ENCODE data around the gene HSD3B1. TPM values are rescaled to one million over a fixed set of nuclear protein-coding genes. Genes with fewer than 3 reads are reported as not detected.

The HSD3B1 gene
- polyA plus RNA-seq, 2 of the 4 experiments (the other 2 are of a cell fraction) = not detected

DNA sequence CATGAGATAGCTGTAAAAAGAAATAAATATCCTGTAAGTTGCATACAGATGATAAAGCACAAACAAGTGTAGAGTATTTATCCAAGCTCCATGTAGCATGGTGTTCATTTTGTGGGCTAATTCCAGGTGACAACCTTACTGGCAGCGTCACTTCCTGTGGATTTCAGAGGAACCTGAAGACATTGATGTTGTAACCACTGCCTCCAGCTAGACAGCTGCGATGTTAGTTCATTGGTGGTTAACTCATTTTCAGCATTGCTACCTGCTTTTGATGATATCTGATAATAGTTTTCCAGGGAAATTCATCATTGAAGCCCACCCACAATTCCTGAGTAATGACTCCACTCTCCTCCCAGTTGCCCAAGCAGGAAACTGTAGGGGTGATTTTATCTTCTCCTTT lies 3.0 kb downstream of the HSD3B1 start:
- Histone ChIP-seq H3K9me3 (no peaks in the 10 kb centered on the region), H3K4me3 (no peak overlapping the region), H3K4me2 (no peak overlapping the region), H3K27ac (no peak overlapping the region), H3K4me1 (no peaks in the 10 kb centered on the region)
- ChIA-PET POLR2A (no interaction called here), CTCF (no interaction called here)
- ATAC-seq (no peak), DNase-seq (ENCODE audit: low read depth in 1 of 2, low spot score in 1 of 2) (no peak), FAIRE-seq (no peak)
- TF ChIP-seq, protein P1, sequence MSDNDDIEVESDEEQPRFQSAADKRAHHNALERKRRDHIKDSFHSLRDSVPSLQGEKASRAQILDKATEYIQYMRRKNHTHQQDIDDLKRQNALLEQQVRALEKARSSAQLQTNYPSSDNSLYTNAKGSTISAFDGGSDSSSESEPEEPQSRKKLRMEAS (IDR thresholded peaks at IDR 0.05) = no peak
- TF ChIP-seq NR3C1 (IDR thresholded peaks at IDR 0.05) = no peak
- TF ChIP-seq EHF (CRISPR knock-in tag; IDR thresholded peaks at IDR 0.05) = no peak
- TF ChIP-seq RAD21 (conservative IDR thresholded peaks at IDR 0.05 in 1 of 2, IDR thresholded peaks at IDR 0.05 in 1 of 2) = no peak
- TF ChIP-seq JUNB (IDR thresholded peaks at IDR 0.05) = no peak
- TF ChIP-seq, protein P2, sequence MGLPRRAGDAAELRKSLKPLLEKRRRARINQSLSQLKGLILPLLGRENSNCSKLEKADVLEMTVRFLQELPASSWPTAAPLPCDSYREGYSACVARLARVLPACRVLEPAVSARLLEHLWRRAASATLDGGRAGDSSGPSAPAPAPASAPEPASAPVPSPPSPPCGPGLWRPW (IDR thresholded peaks at IDR 0.05) = no peak
- no peak for TF ChIP-seq TP53 (CRISPR knock-in tag; IDR thresholded peaks at IDR 0.05)
- TF ChIP-seq ESRRA (IDR thresholded peaks at IDR 0.05; ENCODE audit: borderline replicate concordance, low read length) = no peak
- no peak for TF ChIP-seq RCOR1 (IDR thresholded peaks at IDR 0.05; ENCODE audit: low read depth, low read length)
- no peak for TF ChIP-seq PHF8 (IDR thresholded peaks at IDR 0.05; ENCODE audit: borderline replicate concordance, low read depth)
- TF ChIP-seq, protein P3, sequence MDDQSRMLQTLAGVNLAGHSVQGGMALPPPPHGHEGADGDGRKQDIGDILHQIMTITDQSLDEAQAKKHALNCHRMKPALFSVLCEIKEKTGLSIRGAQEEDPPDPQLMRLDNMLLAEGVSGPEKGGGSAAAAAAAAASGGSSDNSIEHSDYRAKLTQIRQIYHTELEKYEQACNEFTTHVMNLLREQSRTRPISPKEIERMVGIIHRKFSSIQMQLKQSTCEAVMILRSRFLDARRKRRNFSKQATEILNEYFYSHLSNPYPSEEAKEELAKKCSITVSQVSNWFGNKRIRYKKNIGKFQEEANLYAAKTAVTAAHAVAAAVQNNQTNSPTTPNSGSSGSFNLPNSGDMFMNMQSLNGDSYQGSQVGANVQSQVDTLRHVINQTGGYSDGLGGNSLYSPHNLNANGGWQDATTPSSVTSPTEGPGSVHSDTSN (IDR thresholded peaks at IDR 0.05) = no peak
- TF ChIP-seq, protein P4, sequence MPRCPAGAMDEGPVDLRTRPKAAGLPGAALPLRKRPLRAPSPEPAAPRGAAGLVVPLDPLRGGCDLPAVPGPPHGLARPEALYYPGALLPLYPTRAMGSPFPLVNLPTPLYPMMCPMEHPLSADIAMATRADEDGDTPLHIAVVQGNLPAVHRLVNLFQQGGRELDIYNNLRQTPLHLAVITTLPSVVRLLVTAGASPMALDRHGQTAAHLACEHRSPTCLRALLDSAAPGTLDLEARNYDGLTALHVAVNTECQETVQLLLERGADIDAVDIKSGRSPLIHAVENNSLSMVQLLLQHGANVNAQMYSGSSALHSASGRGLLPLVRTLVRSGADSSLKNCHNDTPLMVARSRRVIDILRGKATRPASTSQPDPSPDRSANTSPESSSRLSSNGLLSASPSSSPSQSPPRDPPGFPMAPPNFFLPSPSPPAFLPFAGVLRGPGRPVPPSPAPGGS (IDR thresholded peaks at IDR 0.05) = no peak
- TF ChIP-seq HDAC2 (IDR thresholded peaks at IDR 0.05) = no peak
- TF ChIP-seq KDM1A (IDR thresholded peaks at IDR 0.05; ENCODE audit: low read depth) = no peak
- no peak for TF ChIP-seq CHD2 (IDR thresholded peaks at IDR 0.05; ENCODE audit: low read length, partially characterized antibody)
- no peak for TF ChIP-seq ZNF302 (CRISPR knock-in tag; IDR thresholded peaks at IDR 0.05)
- no peak for TF ChIP-seq ZFP36 (IDR thresholded peaks at IDR 0.05; ENCODE audit: borderline replicate concordance, partially characterized antibody)
- no peak for TF ChIP-seq CBX8 (IDR thresholded peaks at IDR 0.05)
- no peak for TF ChIP-seq RFX5 (IDR thresholded peaks at IDR 0.05)
- no peak for TF ChIP-seq HOXB13 (CRISPR knock-in tag; IDR thresholded peaks at IDR 0.05; ENCODE audit: low read depth)
- WGBS (ENCODE audit: missing lambda C conversion rate) = 6% methylated on average over 2 of the region's 2 CpGs

DNA sequence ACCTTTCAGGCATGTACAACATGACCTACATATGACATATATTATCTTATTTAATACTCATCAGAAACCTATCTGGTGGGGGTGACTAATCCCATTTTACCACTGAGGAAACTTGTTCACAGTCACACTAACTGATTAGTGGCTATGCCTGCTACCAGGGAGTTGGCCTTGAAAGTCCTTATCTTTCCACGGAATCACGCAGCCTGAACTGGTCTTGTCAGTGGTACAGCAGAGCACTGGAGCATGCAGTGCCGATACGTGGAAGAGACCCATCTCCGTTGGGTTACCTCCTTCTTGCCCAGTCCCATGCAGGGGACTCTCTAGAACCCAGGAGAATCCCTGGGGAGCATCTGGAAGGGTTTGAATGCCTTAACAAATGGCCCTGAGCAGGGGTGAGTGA lies 8.2 kb downstream of the HSD3B1 start:
- H3K27ac ChIP-seq = no peak overlapping the region
- 13% methylated on average over 3 of the region's 5 CpGs for WGBS (ENCODE audit: missing lambda C conversion rate)
- TF ChIP-seq FOSB (CRISPR knock-in tag; IDR thresholded peaks at IDR 0.05) = no peak
- no peak for TF ChIP-seq RCOR1 (IDR thresholded peaks at IDR 0.05; ENCODE audit: low read depth, low read length)
- TF ChIP-seq RNF2 (IDR thresholded peaks at IDR 0.05; ENCODE audit: borderline replicate concordance, low read depth) = no peak
- no peak for TF ChIP-seq EHMT2 (IDR thresholded peaks at IDR 0.05; ENCODE audit: low read depth)
- H3K4me2 ChIP-seq = no peak overlapping the region
- ChIA-PET CTCF (no interaction called here), POLR2A (no interaction called here)
- FAIRE-seq = no peak
- H3K9me3 ChIP-seq = no peaks in the 10 kb centered on the region
- H3K4me3 ChIP-seq = no peak overlapping the region
- no peak for DNase-seq (ENCODE audit: low read depth in 1 of 2, low spot score in 1 of 2)
- ATAC-seq = no peak
- H3K4me1 ChIP-seq = no peaks in the 10 kb centered on the region

DNA sequence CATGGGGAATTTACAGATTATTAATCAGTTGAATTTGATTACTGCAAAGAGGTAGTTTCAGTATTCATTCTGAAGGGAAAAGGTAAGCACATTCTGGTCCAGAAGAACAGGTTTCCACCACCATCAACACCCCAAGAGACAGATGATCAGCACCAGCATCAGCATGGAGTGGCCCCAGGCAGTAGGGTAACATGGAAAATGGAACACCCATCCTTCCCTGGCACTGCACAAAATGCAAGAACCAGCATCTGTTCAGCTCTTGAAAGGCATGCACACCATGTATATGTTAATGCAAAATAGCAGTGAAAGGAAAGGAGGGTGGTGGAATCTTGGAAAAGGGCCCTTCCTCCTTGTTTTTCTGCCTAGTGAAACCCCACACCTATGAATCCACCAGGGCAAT lies 9.2 kb downstream of the HSD3B1 start:
- CTCF ChIA-PET = no interaction called here
- H3K27ac ChIP-seq = no peak overlapping the region
- DNase-seq (ENCODE audit: low read depth in 1 of 2, low spot score in 1 of 2) = no peak
- H3K4me1 ChIP-seq = no peaks in the 10 kb centered on the region
- no peak for FAIRE-seq
- no peaks in the 10 kb centered on the region for H3K9me3 ChIP-seq
- no peak overlapping the region for H3K4me3 ChIP-seq
- ATAC-seq = no peak
- POLR2A ChIA-PET = no interaction called here
- H3K4me2 ChIP-seq = no peak overlapping the region
- TF ChIP-seq HDAC2 (IDR thresholded peaks at IDR 0.05) (no peak), ESRRA (IDR thresholded peaks at IDR 0.05; ENCODE audit: borderline replicate concordance, low read length) (no peak), HEYL (CRISPR knock-in tag; IDR thresholded peaks at IDR 0.05) (no peak), HOXB5 (CRISPR knock-in tag; IDR thresholded peaks at IDR 0.05) (no peak), NFE2L2 (conservative IDR thresholded peaks at IDR 0.05; ENCODE audit: low read length) (no peak), HOXA7 (CRISPR knock-in tag; IDR thresholded peaks at IDR 0.05) (no peak), FOXS1 (CRISPR knock-in tag; IDR thresholded peaks at IDR 0.05) (no peak)
- TF ChIP-seq, protein P5, sequence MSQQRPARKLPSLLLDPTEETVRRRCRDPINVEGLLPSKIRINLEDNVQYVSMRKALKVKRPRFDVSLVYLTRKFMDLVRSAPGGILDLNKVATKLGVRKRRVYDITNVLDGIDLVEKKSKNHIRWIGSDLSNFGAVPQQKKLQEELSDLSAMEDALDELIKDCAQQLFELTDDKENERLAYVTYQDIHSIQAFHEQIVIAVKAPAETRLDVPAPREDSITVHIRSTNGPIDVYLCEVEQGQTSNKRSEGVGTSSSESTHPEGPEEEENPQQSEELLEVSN (IDR thresholded peaks at IDR 0.05; ENCODE audit: borderline replicate concordance, low read depth) = no peak

Measured in A549 (cell line).